Panc1 (cell line): Measurements from ENCODE around the gene CACNB3. TPM values are rescaled to one million over a fixed set of nuclear protein-coding genes. Genes with fewer than 3 reads are reported as not detected.

Source experiments
- ATAC-seq: fragments of 200-7000 bp; cut with Tn5 transposase; 2 replicates; pipeline ENCODE4 v1.9.1; 2020; ENCODE audit warnings: mild to moderate bottlenecking, moderate library complexity
- BruUV-seq: library from RNA; stranded (reverse); fragments of 400-500 nt; replicated peaks from 2 replicates; lab custom pipeline; 2021; lab: Mats Ljungman, UMichigan
- CTCF ChIA-PET: fragments of 300-600 bp; sonication (Branson Sonifier 250); formaldehyde crosslinking; loops from one replicate; lab custom pipeline; 2022; ENCODE audit warnings: antibody characterized with exemption; lab: Charles Lee
- POLR2A ChIA-PET: fragments of 300-600 bp; sonication (Branson Sonifier 250); formaldehyde crosslinking; loops from one replicate; lab custom pipeline; 2022; ENCODE audit warnings: antibody characterized with exemption; lab: Charles Lee
- DNase-seq: peaks from one replicate; pipeline ENCODE4 v3.0.0-alpha.2; 2010; ENCODE audit warnings: low read depth, low spot score
- H3K27ac ChIP-seq: 2 replicates; pipeline ENCODE4 v1.5.1; 2011; ENCODE audit warnings: mild to moderate bottlenecking, low read length, inconsistent platforms
- H3K27me3 ChIP-seq: fragments of 200-500 bp; sonication (Bioruptor generic); 2 replicates; pipeline ENCODE4 v1.6.0; 2014; ENCODE audit warnings: low read length, inconsistent platforms; ENCODE audit not compliant: control insufficient read depth, insufficient read depth
- H3K36me3 ChIP-seq: fragments of 200-500 bp; sonication (Bioruptor generic); 2 replicates; pipeline ENCODE4 v1.5.1; 2014; ENCODE audit warnings: inconsistent platforms, mild to moderate bottlenecking, low read length, moderate library complexity; ENCODE audit not compliant: control insufficient read depth, insufficient read depth
- H3K4me1 ChIP-seq: 2 replicates; pipeline ENCODE4 v1.5.1; 2011; ENCODE audit warnings: inconsistent platforms, mild to moderate bottlenecking, low read length, moderate library complexity; ENCODE audit not compliant: control insufficient read depth, insufficient read depth
- H3K4me3 ChIP-seq, 2 experiments: 2 replicates each; pipeline ENCODE4 v1.5.1; 2011 to 2012; ENCODE audit warnings: low read depth in 2 of 2, low read length in 2 of 2, mild to moderate bottlenecking in 2 of 2, inconsistent platforms in 1 of 2, moderate library complexity in 1 of 2
- H3K9me3 ChIP-seq: fragments of 200-500 bp; sonication (Bioruptor generic); 2 replicates; pipeline ENCODE4 v1.5.1; 2014; ENCODE audit warnings: low read depth, mild to moderate bottlenecking, inconsistent platforms, low read length, moderate library complexity; ENCODE audit not compliant: control insufficient read depth, insufficient read depth
- POLR2AphosphoS5 ChIP-seq: IDR thresholded peaks from 2 replicates; pipeline ENCODE4 v1.6.1; 2012; ENCODE audit warnings: mild to moderate bottlenecking, low read depth, low read length, moderate library complexity
- SIN3A ChIP-seq: IDR thresholded peaks from 2 replicates; pipeline ENCODE4 v1.6.1; 2012; ENCODE audit warnings: low read depth, mild to moderate bottlenecking, low read length, moderate library complexity, borderline replicate concordance; ENCODE audit not compliant: insufficient read depth
- TCF7L2 ChIP-seq: IDR thresholded peaks from 2 replicates; pipeline ENCODE4 v1.6.1; 2011; ENCODE audit warnings: mild to moderate bottlenecking, low read depth, low read length, inconsistent platforms
- in situ Hi-C: cut with HindIII; loops from 2 replicates; pipeline ENCODE4 v1.10.0; 2016; ENCODE audit warnings: low sequenced_read_pairs, low pct_unique_long_range_greater_than_20kb
- intact Hi-C: fragments of 100-400 bp; cut with micrococcal nuclease; formaldehyde crosslinking; loops from one replicate; pipeline ENCODE4 v1.10.0; 2022; ENCODE audit not compliant: unreplicated experiment
- total RNA-seq: library from RNA; stranded (reverse); gene quantifications from one replicate; pipeline ENCODE4 v1.2.1, GENCODE V29; 2021; ENCODE audit not compliant: unreplicated experiment
- TF ChIP-seq, protein P1 (sequence below): fragments of 450-650 bp; IDR thresholded peaks from 2 replicates; pipeline ENCODE4 v1.5.1; 2017; ENCODE audit warnings: mild to moderate bottlenecking
- TF ChIP-seq, protein P2 (sequence below), 2 experiments: IDR thresholded peaks; 2 replicates each; pipeline ENCODE4 v1.6.1; 2011 to 2012; ENCODE audit warnings: low read depth in 2 of 2, control low read depth in 1 of 2, low read length in 1 of 2, mild to moderate bottlenecking in 1 of 2, moderate library complexity in 1 of 2; ENCODE audit not compliant: insufficient read depth in 1 of 2

CACNB3 gene
- total RNA-seq, 1 experiment from 2014 or later: 40.5 TPM

DNA sequence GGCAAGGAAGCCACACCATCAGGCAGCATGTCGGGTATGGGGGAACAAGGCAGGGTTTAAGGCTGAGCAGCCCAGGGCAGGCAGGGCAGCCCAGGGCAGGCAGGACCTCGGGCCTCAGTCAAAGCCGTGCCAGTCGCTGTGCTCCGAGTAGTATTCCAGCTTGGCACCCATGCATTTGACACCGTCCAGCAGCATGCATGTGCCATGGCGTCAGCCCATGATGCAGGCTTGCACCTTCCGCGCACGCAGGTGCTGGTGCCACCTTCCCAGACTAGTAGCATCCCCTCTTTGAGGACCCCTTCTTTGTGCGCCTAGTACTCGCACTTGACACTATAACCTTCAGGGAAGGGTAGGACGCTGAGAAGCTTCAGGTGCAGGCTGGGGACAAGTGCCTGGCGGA lies 17.8 kb upstream of the CACNB3 start:
- in situ Hi-C loops: no loop called here
- no peaks in the 10 kb centered on the region for H3K4me1 ChIP-seq
- POLR2A ChIA-PET: no interaction called here
- no peaks in the 10 kb centered on the region for H3K9me3 ChIP-seq
- DNase-seq (no peak), ATAC-seq (no peak)
- no peak overlapping the region for H3K27ac ChIP-seq
- CTCF ChIA-PET: no interaction called here
- no peak overlapping the region for H3K4me3 ChIP-seq
- no TSS peak for BruUV-seq
- TF ChIP-seq TCF7L2: no peak
- TF ChIP-seq, protein P1, sequence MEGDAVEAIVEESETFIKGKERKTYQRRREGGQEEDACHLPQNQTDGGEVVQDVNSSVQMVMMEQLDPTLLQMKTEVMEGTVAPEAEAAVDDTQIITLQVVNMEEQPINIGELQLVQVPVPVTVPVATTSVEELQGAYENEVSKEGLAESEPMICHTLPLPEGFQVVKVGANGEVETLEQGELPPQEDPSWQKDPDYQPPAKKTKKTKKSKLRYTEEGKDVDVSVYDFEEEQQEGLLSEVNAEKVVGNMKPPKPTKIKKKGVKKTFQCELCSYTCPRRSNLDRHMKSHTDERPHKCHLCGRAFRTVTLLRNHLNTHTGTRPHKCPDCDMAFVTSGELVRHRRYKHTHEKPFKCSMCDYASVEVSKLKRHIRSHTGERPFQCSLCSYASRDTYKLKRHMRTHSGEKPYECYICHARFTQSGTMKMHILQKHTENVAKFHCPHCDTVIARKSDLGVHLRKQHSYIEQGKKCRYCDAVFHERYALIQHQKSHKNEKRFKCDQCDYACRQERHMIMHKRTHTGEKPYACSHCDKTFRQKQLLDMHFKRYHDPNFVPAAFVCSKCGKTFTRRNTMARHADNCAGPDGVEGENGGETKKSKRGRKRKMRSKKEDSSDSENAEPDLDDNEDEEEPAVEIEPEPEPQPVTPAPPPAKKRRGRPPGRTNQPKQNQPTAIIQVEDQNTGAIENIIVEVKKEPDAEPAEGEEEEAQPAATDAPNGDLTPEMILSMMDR: no peak
- TF ChIP-seq, protein P2, sequence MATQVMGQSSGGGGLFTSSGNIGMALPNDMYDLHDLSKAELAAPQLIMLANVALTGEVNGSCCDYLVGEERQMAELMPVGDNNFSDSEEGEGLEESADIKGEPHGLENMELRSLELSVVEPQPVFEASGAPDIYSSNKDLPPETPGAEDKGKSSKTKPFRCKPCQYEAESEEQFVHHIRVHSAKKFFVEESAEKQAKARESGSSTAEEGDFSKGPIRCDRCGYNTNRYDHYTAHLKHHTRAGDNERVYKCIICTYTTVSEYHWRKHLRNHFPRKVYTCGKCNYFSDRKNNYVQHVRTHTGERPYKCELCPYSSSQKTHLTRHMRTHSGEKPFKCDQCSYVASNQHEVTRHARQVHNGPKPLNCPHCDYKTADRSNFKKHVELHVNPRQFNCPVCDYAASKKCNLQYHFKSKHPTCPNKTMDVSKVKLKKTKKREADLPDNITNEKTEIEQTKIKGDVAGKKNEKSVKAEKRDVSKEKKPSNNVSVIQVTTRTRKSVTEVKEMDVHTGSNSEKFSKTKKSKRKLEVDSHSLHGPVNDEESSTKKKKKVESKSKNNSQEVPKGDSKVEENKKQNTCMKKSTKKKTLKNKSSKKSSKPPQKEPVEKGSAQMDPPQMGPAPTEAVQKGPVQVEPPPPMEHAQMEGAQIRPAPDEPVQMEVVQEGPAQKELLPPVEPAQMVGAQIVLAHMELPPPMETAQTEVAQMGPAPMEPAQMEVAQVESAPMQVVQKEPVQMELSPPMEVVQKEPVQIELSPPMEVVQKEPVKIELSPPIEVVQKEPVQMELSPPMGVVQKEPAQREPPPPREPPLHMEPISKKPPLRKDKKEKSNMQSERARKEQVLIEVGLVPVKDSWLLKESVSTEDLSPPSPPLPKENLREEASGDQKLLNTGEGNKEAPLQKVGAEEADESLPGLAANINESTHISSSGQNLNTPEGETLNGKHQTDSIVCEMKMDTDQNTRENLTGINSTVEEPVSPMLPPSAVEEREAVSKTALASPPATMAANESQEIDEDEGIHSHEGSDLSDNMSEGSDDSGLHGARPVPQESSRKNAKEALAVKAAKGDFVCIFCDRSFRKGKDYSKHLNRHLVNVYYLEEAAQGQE (IDR thresholded peaks at IDR 0.05; ENCODE audit: insufficient read depth in 1 of 2, low read depth in 2 of 2, low read length in 1 of 2): no peak
- no peak for TF ChIP-seq POLR2AphosphoS5
- TF ChIP-seq SIN3A: no peak
- no peaks in the 10 kb centered on the region for H3K36me3 ChIP-seq
- no peaks in the 10 kb centered on the region for H3K27me3 ChIP-seq
- intact Hi-C loops: no loop called here

DNA sequence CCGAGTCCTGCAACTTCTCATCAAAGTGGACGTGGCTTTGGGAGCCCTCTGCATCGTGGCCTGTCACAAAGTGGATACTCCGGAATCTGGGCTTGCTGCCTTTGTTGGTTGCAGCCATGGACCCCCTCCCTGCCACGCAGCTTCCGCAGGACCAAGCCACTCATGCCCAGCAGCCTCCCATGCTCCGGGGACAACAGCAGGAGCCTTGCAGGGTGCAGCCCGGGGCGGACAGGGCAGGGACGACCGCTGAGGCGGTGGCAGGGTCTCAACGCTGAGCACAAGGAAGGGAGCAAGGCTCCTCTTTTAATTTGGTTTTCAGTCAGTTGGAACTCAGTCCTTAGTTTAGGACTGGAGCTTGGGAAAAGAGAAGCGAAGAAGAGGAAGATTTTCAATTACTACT lies 17.3 kb upstream of the CACNB3 start:
- no TSS peak for BruUV-seq
- POLR2A ChIA-PET: no interaction called here
- H3K4me3 ChIP-seq: no peak overlapping the region

More for the DNA sequence above, 17.3 kb upstream of the CACNB3 start:
- no peaks in the 10 kb centered on the region for H3K36me3 ChIP-seq
- H3K4me1 ChIP-seq: no peaks in the 10 kb centered on the region
- ATAC-seq (no peak), DNase-seq (no peak)
- H3K9me3 ChIP-seq: no peaks in the 10 kb centered on the region
- H3K27ac ChIP-seq: no peak overlapping the region
- no peaks in the 10 kb centered on the region for H3K27me3 ChIP-seq
- TF ChIP-seq TCF7L2 (no peak), SIN3A (no peak), POLR2AphosphoS5 (no peak)
- TF ChIP-seq, protein P1: no peak
- TF ChIP-seq, protein P2 (IDR thresholded peaks at IDR 0.05; ENCODE audit: insufficient read depth in 1 of 2, low read depth in 2 of 2, low read length in 1 of 2): no peak
- in situ Hi-C loops (no loop called here), intact Hi-C loops (no loop called here)
- CTCF ChIA-PET: no interaction called here
